OCI-LY3 (cell line): Measurements from ENCODE around the gene ZCCHC14.

ENCODE experiments used
- CTCF ChIP-seq: fragments of 200-600, 300-600 bp; sonication (generic); IDR thresholded peaks from 2 replicates; pipeline ENCODE4 v1.5.1; 2014; ENCODE audit warnings: antibody characterized with exemption, low read length, low read depth
- EZH2phosphoT487 ChIP-seq: fragments of 200-600 bp; shearing (Covaris generic); IDR thresholded peaks from 2 replicates; pipeline ENCODE4 v1.6.1; 2018; ENCODE audit warnings: antibody characterized with exemption, mixed run types, low read depth

GRCh38 chr16:87443964-87444363 lies 48.9 kb downstream of the ZCCHC14 start:
- TF ChIP-seq CTCF (no peak), EZH2phosphoT487 (no peak)
